HEK293 (cell line): ENCODE data around the gene PRDM10.

Experiments used
- CTCF ChIA-PET: fragments of 350-600 bp; formaldehyde crosslinking; extraction: SDS; loops from one replicate; lab custom pipeline; 2021; ENCODE audit warnings: antibody characterized with exemption; lab: Yijun Ruan, JAX
- POLR2A ChIA-PET: fragments of 300-600 bp; formaldehyde crosslinking; extraction: SDS; loops from one replicate; lab custom pipeline; 2020; ENCODE audit warnings: antibody characterized with exemption, inconsistent platforms; lab: Yijun Ruan, JAX
- H3K27ac ChIP-seq: fragments of 200-500 bp; sonication (Bioruptor generic); 2 replicates; pipeline ENCODE4 v1.5.1; 2014; ENCODE audit warnings: low read depth, low read length, control low read depth, inconsistent platforms; ENCODE audit errors: extremely low read depth
- H3K36me3 ChIP-seq, 2 experiments: fragments of 200-500 bp in 1 of 2; sonication (Bioruptor generic) in 1 of 2; 1 replicate in 1 of 2; 2 replicates in 1 of 2; pipeline ENCODE4 v1.5.1; 2014 to 2017; ENCODE audit warnings: inconsistent platforms in 2 of 2, low read length in 2 of 2; ENCODE audit not compliant: control insufficient read depth in 2 of 2, insufficient read depth in 1 of 2
- H3K4me1 ChIP-seq: fragments of 200-500 bp; sonication (Bioruptor generic); 2 replicates; pipeline ENCODE4 v1.5.1; 2014; ENCODE audit warnings: mild to moderate bottlenecking, low read length, inconsistent platforms; ENCODE audit not compliant: control insufficient read depth, insufficient read depth
- H3K4me3 ChIP-seq: 2 replicates; pipeline ENCODE4 v1.5.1; 2011; ENCODE audit warnings: low read depth, mild to moderate bottlenecking, control low read depth, low read length, moderate library complexity
- H3K9me3 ChIP-seq: fragments of 200-500 bp; sonication (Bioruptor generic); 2 replicates; pipeline ENCODE4 v1.5.1; 2014; ENCODE audit warnings: low read depth, low read length, inconsistent platforms; ENCODE audit not compliant: control insufficient read depth, insufficient read depth
- FEZF1 ChIP-seq: fragments of 450-650 bp; formaldehyde crosslinking; IDR thresholded peaks from 2 replicates; pipeline ENCODE4 v1.5.1; 2016; ENCODE audit warnings: missing biosample characterization, missing genetic modification characterization
- KLF1 ChIP-seq: fragments of 450-650 bp; formaldehyde crosslinking; IDR thresholded peaks from 2 replicates; pipeline ENCODE4 v1.5.1; 2016; ENCODE audit warnings: missing biosample characterization, missing genetic modification characterization
- MEIS1 ChIP-seq: sonication (generic); formaldehyde crosslinking; IDR thresholded peaks from 2 replicates; pipeline ENCODE4 v1.8.1; 2022; ENCODE audit warnings: missing genetic modification reagents, mild to moderate bottlenecking, borderline replicate concordance
- SP2 ChIP-seq: fragments of 450-650 bp; formaldehyde crosslinking; IDR thresholded peaks from 2 replicates; pipeline ENCODE4 v1.5.1; 2016; ENCODE audit warnings: missing biosample characterization, missing genetic modification characterization
- SP7 ChIP-seq: fragments of 450-650 bp; formaldehyde crosslinking; IDR thresholded peaks from 2 replicates; pipeline ENCODE4 v1.5.1; 2016; ENCODE audit warnings: missing biosample characterization, missing genetic modification characterization
- TRIM28 ChIP-seq: IDR thresholded peaks from 2 replicates; pipeline ENCODE4 v1.6.1; 2011; ENCODE audit warnings: low read length, control low read depth, borderline replicate concordance
- ZBTB17 ChIP-seq: fragments of 450-650 bp; formaldehyde crosslinking; IDR thresholded peaks from 2 replicates; pipeline ENCODE4 v1.5.1; 2016; ENCODE audit warnings: missing biosample characterization, missing genetic modification characterization
- ZBTB20 ChIP-seq: fragments of 450-650 bp; formaldehyde crosslinking; IDR thresholded peaks from 2 replicates; pipeline ENCODE4 v1.5.1; 2016; ENCODE audit warnings: missing biosample characterization, missing genetic modification characterization
- ZEB2 ChIP-seq: fragments of 450-650 bp; formaldehyde crosslinking; IDR thresholded peaks from 2 replicates; pipeline ENCODE4 v1.5.1; 2016; ENCODE audit warnings: missing biosample characterization, missing genetic modification characterization
- ZNF114 ChIP-seq: fragments of 450-650 bp; formaldehyde crosslinking; IDR thresholded peaks from 2 replicates; pipeline ENCODE4 v1.5.0; 2017; ENCODE audit warnings: missing biosample characterization, missing genetic modification characterization
- ZNF133 ChIP-seq: fragments of 450-650 bp; formaldehyde crosslinking; IDR thresholded peaks from 2 replicates; pipeline ENCODE4 v1.5.1; 2016; ENCODE audit warnings: missing biosample characterization, missing genetic modification characterization
- ZNF140 ChIP-seq: fragments of 450-650 bp; formaldehyde crosslinking; IDR thresholded peaks from 2 replicates; pipeline ENCODE4 v1.5.1; 2016; ENCODE audit warnings: missing biosample characterization, missing genetic modification characterization
- ZNF18 ChIP-seq: fragments of 450-650 bp; formaldehyde crosslinking; IDR thresholded peaks from 2 replicates; pipeline ENCODE4 v1.5.1; 2016; ENCODE audit warnings: missing biosample characterization, missing genetic modification characterization
- ZNF239 ChIP-seq: fragments of 450-650 bp; formaldehyde crosslinking; IDR thresholded peaks from 2 replicates; pipeline ENCODE4 v1.5.1; 2016; ENCODE audit warnings: missing biosample characterization, missing genetic modification characterization
- ZNF426 ChIP-seq: fragments of 450-650 bp; formaldehyde crosslinking; IDR thresholded peaks from 2 replicates; pipeline ENCODE4 v1.5.1; 2017; ENCODE audit warnings: missing biosample characterization, missing genetic modification characterization, mild to moderate bottlenecking, inconsistent platforms, moderate library complexity
- ZNF48 ChIP-seq: fragments of 450-650 bp; formaldehyde crosslinking; IDR thresholded peaks from 2 replicates; pipeline ENCODE4 v1.5.1; 2016; ENCODE audit warnings: missing biosample characterization, missing genetic modification characterization
- ZNF488 ChIP-seq: fragments of 450-650 bp; formaldehyde crosslinking; IDR thresholded peaks from 2 replicates; pipeline ENCODE4 v1.5.1; 2016; ENCODE audit warnings: missing biosample characterization, missing genetic modification characterization
- ZNF529 ChIP-seq: fragments of 450-650 bp; formaldehyde crosslinking; IDR thresholded peaks from 2 replicates; pipeline ENCODE4 v1.5.1; 2017; ENCODE audit warnings: missing genetic modification characterization, missing biosample characterization; ENCODE audit not compliant: insufficient replicate concordance
- ZNF549 ChIP-seq: fragments of 450-650 bp; IDR thresholded peaks from 2 replicates; pipeline ENCODE4 v1.5.1; 2018; ENCODE audit warnings: missing biosample characterization, missing genetic modification characterization, mild to moderate bottlenecking, inconsistent platforms, moderate library complexity
- ZNF555 ChIP-seq: fragments of 450-650 bp; formaldehyde crosslinking; conservative IDR thresholded peaks from 2 replicates; pipeline ENCODE4 v1.5.1; 2017; ENCODE audit warnings: missing biosample characterization, mild to moderate bottlenecking, missing genetic modification characterization, inconsistent platforms
- ZNF621 ChIP-seq: fragments of 450-650 bp; formaldehyde crosslinking; IDR thresholded peaks from 2 replicates; pipeline ENCODE4 v1.5.1; 2017; ENCODE audit warnings: missing biosample characterization, missing genetic modification characterization
- ZNF670 ChIP-seq: fragments of 450-650 bp; formaldehyde crosslinking; IDR thresholded peaks from 2 replicates; pipeline ENCODE4 v1.5.1; 2016; ENCODE audit warnings: missing biosample characterization, missing genetic modification characterization, low read depth
- ZNF701 ChIP-seq: fragments of 450-650 bp; formaldehyde crosslinking; IDR thresholded peaks from 2 replicates; pipeline ENCODE4 v1.5.1; 2016; ENCODE audit warnings: missing biosample characterization, missing genetic modification characterization
- ZNF747 ChIP-seq: fragments of 450-650 bp; formaldehyde crosslinking; IDR thresholded peaks from 2 replicates; pipeline ENCODE4 v1.5.1; 2016; ENCODE audit warnings: missing biosample characterization, missing genetic modification characterization
- ZSCAN16 ChIP-seq: fragments of 450-650 bp; formaldehyde crosslinking; IDR thresholded peaks from 2 replicates; pipeline ENCODE4 v1.5.1; 2016; ENCODE audit warnings: missing biosample characterization, missing genetic modification characterization
- TF ChIP-seq, protein P1 (sequence below): fragments of 450-650 bp; formaldehyde crosslinking; IDR thresholded peaks from 2 replicates; pipeline ENCODE4 v1.5.1; 2016; ENCODE audit warnings: missing biosample characterization, missing genetic modification characterization
- TF ChIP-seq, protein P2 (sequence below): fragments of 450-650 bp; formaldehyde crosslinking; IDR thresholded peaks from 2 replicates; pipeline ENCODE4; 2016; ENCODE audit warnings: missing biosample characterization, missing genetic modification characterization
- TF ChIP-seq, protein P3 (sequence below): fragments of 450-650 bp; formaldehyde crosslinking; IDR thresholded peaks from 2 replicates; pipeline ENCODE4 v1.5.1; 2017; ENCODE audit warnings: missing biosample characterization, missing genetic modification characterization

The PRDM10 gene

DNA sequence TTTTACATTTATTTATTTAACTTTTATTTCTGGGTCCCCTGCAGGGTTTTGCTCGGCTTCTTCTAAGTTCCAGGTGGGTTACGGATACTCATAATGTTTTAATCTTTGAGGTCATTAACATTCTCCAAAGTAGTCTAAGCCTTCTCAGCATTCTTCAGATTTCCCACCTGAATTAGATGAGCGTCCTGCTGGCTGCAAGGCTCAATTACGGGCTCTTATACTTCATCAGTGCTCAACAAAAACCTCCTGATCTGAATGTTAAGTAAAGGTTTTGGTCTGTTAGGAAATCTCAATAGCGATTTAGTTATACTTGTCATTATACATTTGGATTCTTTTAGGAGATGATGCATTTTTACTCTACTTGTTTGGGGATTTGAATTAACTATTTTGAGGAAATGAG, 80.0 kb downstream of the PRDM10 start (continued):
- no peak for TF ChIP-seq FEZF1 (tag by site-specific recombination)
- TF ChIP-seq KLF1 (tag by site-specific recombination): no peak
- TF ChIP-seq ZNF701: no peak
- TF ChIP-seq ZNF239 (tag by site-specific recombination): no peak
- no peak for TF ChIP-seq SP2 (tag by site-specific recombination)
- TF ChIP-seq ZNF670 (tag by site-specific recombination): no peak
- no peak for TF ChIP-seq ZNF133
- TF ChIP-seq ZNF140 (tag by site-specific recombination): no peak
- TF ChIP-seq ZNF426 (tag by site-specific recombination): no peak
- TF ChIP-seq, protein P1, sequence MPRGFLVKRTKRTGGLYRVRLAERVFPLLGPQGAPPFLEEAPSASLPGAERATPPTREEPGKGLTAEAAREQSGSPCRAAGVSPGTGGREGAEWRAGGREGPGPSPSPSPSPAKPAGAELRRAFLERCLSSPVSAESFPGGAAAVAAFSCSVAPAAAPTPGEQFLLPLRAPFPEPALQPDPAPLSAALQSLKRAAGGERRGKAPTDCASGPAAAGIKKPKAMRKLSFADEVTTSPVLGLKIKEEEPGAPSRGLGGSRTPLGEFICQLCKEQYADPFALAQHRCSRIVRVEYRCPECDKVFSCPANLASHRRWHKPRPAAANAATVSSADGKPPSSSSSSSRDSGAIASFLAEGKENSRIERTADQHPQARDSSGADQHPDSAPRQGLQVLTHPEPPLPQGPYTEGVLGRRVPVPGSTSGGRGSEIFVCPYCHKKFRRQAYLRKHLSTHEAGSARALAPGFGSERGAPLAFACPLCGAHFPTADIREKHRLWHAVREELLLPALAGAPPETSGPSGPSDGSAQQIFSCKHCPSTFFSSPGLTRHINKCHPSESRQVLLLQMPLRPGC (tag by site-specific recombination): no peak
- no peak for TF ChIP-seq ZNF488 (tag by site-specific recombination)
- no peak for TF ChIP-seq ZNF529

GRCh38 chr11:129918361-129918760, 84.3 kb downstream of the PRDM10 start:
- Histone ChIP-seq H3K9me3 (no peaks in the 10 kb centered on the region), H3K4me3 (no peak overlapping the region), H3K4me1 (no peaks in the 10 kb centered on the region), H3K36me3 (peaks cover 3 to 47% of the 10 kb centered on the region in 2 experiments; a peak in 2 of 3 replicates), H3K27ac (no peak overlapping the region)
- ChIA-PET POLR2A (no interaction called here), CTCF (interaction anchor here (0.9 kb wide), 1 partner anchor 214 kb away, joined by 3 read pairs; no protein-coding TSS in a partner anchor)
- TF ChIP-seq MEIS1 (CRISPR knock-in tag) (no peak), ZNF621 (tag by site-specific recombination) (no peak)

- TF ChIP-seq ZBTB17 (tag by site-specific recombination): no peak
- TF ChIP-seq, protein P2, sequence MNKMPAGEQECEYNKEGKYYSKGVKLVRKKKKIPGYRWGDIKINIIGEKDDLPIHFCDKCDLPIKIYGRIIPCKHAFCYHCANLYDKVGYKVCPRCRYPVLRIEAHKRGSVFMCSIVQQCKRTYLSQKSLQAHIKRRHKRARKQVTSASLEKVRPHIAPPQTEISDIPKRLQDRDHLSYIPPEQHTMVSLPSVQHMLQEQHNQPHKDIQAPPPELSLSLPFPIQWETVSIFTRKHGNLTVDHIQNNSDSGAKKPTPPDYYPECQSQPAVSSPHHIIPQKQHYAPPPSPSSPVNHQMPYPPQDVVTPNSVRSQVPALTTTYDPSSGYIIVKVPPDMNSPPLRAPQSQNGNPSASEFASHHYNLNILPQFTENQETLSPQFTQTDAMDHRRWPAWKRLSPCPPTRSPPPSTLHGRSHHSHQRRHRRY (tag by site-specific recombination): no peak
- TF ChIP-seq ZNF18: no peak
- TF ChIP-seq SP7 (tag by site-specific recombination): no peak
- no peak for TF ChIP-seq ZSCAN16
- no peak for TF ChIP-seq ZNF549 (tag by site-specific recombination)
- TF ChIP-seq SP2 (tag by site-specific recombination): no peak
- no peak for TF ChIP-seq ZNF114
- TF ChIP-seq TRIM28: no peak
- TF ChIP-seq ZNF488 (tag by site-specific recombination): no peak
- TF ChIP-seq, protein P3, sequence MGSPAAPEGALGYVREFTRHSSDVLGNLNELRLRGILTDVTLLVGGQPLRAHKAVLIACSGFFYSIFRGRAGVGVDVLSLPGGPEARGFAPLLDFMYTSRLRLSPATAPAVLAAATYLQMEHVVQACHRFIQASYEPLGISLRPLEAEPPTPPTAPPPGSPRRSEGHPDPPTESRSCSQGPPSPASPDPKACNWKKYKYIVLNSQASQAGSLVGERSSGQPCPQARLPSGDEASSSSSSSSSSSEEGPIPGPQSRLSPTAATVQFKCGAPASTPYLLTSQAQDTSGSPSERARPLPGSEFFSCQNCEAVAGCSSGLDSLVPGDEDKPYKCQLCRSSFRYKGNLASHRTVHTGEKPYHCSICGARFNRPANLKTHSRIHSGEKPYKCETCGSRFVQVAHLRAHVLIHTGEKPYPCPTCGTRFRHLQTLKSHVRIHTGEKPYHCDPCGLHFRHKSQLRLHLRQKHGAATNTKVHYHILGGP (tag by site-specific recombination): no peak
- no peak for TF ChIP-seq ZNF747 (tag by site-specific recombination)
- TF ChIP-seq ZNF555 (tag by site-specific recombination): no peak
- TF ChIP-seq ZNF701: no peak
- no peak for TF ChIP-seq ZEB2 (tag by site-specific recombination)
- TF ChIP-seq ZNF48 (tag by site-specific recombination): no peak
- TF ChIP-seq ZBTB20: no peak
- H3K27ac ChIP-seq: no peak overlapping the region
- ChIA-PET CTCF (interaction anchor here (2.4 kb wide), 1 partner anchor 9 kb away, joined by 6 read pairs; no protein-coding TSS in a partner anchor), POLR2A (no interaction called here)
- H3K36me3 ChIP-seq: peaks cover 3 to 37% of the 10 kb centered on the region in 2 experiments; a peak in 2 of 3 replicates
- no peaks in the 10 kb centered on the region for H3K9me3 ChIP-seq
- H3K4me3 ChIP-seq: no peak overlapping the region
- no peaks in the 10 kb centered on the region for H3K4me1 ChIP-seq
These were observed 85.4 kb downstream of the PRDM10 start for GRCh38 chr11:129917231-129917630.
